Stomach (tissue), 9 donors: ENCODE data around the gene MAP7. TPM values are rescaled to one million over a fixed set of nuclear protein-coding genes. Genes with fewer than 3 reads are reported as not detected.

Experiments
- DNase-seq, 2 donors: peaks; one replicate each; pipeline versions ENCODE4 v3.0.0 to v3.0.0-alpha.2; 2013 to 2019
- H3K27ac ChIP-seq, 5 donors: fragments of 200-600 bp in 4 of 5; sonication (generic) in 4 of 5; one replicate each; pipeline ENCODE4 v1.5.1; 2013 to 2019; ENCODE audit warnings: mild to moderate bottlenecking in 1 of 5, moderate library complexity in 1 of 5
- H3K27me3 ChIP-seq, 3 donors: fragments of 200-600 bp; sonication (generic); one replicate each; pipeline ENCODE4 v1.5.1; 2017 to 2019; ENCODE audit warnings: mixed run types in 1 of 3
- H3K36me3 ChIP-seq, 4 donors: fragments of 200-600 bp; sonication (generic); 1 replicate in 3 of 4; 2 replicates in 1 of 4; pipeline ENCODE4 v1.5.1; 2016 to 2019
- H3K4me1 ChIP-seq, 4 donors: fragments of 200-600 bp; sonication (generic); one replicate each; pipeline ENCODE4 v1.5.1; 2016 to 2019
- H3K4me3 ChIP-seq, 4 donors: fragments of 200-600 bp; sonication (generic) in 3 of 4; one replicate each; pipeline ENCODE4 v1.5.1; 2016 to 2019; ENCODE audit warnings: mild to moderate bottlenecking in 1 of 4
- H3K9me3 ChIP-seq, 4 donors: fragments of 200-600 bp; sonication (generic); one replicate each; pipeline ENCODE4 v1.5.1; 2016 to 2019
- EP300 ChIP-seq: sonication (generic); formaldehyde crosslinking; IDR thresholded peaks from one replicate; pipeline ENCODE4 v1.6.1; 2017; ENCODE audit warnings: antibody characterized with exemption
- POLR2A ChIP-seq, 4 donors: fragments of 450-650 bp; IDR thresholded peaks; one replicate each; pipeline ENCODE4 v1.6.1; 2016; ENCODE audit warnings: antibody characterized with exemption in 4 of 4, control low read depth in 2 of 4, mild to moderate bottlenecking in 1 of 4, moderate library complexity in 1 of 4
- POLR2AphosphoS5 ChIP-seq, 3 donors: sonication (generic); formaldehyde crosslinking; IDR thresholded peaks; one replicate each; pipeline ENCODE4 v1.6.1; 2016; ENCODE audit warnings: antibody characterized with exemption in 3 of 3
- WGBS, 5 donors: extraction: QIAGEN DNeasy Blood & Tissue Kit in 3 of 5; methylation state at CpG; one replicate each; pipeline versions ENCODE4 v1.1.5 to v1.1.7; 2013 to 2018; 5-methylcytosine and 5-hydroxymethylcytosine counted together
- intact Hi-C: fragments of 100-400 bp; cut with DNase I; formaldehyde crosslinking; loops from one replicate; pipeline ENCODE4 v1.15.1; 2023; ENCODE audit warnings: low total_unique reads
- polyA plus RNA-seq, 3 donors: library from polyadenylated mRNA; stranded (reverse); fragments of 200-250 nt; gene quantifications; one replicate each; pipeline ENCODE4 v1.2.3, GENCODE V29; 2013
- total RNA-seq, 5 donors: library from RNA; depleted of rRNA; stranded (reverse); fragments of >200 nt; gene quantifications; one replicate each; pipeline versions ENCODE4 v1.1.0 to v1.2.3, GENCODE V29; 2014 to 2016
- TF ChIP-seq, protein P1 (sequence below), 7 experiments: fragments of 450-650 bp in 4 of 7; fragments of 200-600 bp in 3 of 7; sonication (generic) in 3 of 7; IDR thresholded peaks; one replicate each; pipeline ENCODE4 v1.5.1; 2016 to 2019; ENCODE audit warnings: antibody characterized with exemption in 7 of 7, control low read depth in 2 of 7, mild to moderate bottlenecking in 1 of 7
- donor health status: healthy with polysubstance abuse.
- donor health status: Bipolar disorder and iron deficiency.
- donor health status: healthy.

MAP7 gene
- total and polyA plus RNA-seq, 8 donors: 2.3 to 28.3 (median 9.7) TPM

DNA sequence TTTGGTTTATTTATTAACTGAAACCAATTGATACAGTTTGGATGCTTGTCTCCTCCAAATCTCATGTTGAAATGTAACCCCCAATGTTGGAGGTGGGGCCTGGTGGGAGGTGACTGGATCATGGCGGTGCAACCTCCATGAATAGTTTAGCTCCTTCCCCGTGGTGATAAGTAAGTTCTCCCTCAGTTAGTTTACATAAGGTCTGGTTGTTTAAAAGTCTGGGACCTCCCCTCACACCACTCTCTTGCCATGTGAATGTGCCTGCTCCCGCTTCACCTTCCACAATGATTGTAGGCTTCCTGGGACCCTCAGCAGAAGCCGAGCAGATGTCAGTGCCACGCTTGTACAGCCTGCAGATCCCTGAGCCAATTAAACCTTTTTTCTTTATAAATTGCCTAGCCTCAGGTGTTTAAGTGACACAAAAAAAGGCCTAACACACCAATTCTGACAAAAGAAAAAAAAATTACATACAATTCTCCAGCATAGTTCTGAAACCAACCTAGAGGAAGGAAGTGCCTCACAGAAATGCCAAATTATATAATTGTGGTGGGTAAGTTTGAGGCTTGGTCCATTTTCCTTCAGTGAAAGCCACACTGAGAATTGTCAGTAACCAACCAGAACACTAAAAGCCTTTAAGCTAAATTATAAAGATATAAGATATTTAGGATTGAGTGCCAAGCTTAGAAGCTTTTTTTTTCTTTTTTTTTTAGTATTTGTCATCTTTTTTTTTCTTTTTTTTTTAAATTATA, 15.0 kb downstream of the MAP7 start:
- TF ChIP-seq POLR2AphosphoS5 (IDR thresholded peaks at IDR 0.05) (no peak), EP300 (no peak), POLR2A (IDR thresholded peaks at IDR 0.05) (no peak)
- TF ChIP-seq, protein P1, sequence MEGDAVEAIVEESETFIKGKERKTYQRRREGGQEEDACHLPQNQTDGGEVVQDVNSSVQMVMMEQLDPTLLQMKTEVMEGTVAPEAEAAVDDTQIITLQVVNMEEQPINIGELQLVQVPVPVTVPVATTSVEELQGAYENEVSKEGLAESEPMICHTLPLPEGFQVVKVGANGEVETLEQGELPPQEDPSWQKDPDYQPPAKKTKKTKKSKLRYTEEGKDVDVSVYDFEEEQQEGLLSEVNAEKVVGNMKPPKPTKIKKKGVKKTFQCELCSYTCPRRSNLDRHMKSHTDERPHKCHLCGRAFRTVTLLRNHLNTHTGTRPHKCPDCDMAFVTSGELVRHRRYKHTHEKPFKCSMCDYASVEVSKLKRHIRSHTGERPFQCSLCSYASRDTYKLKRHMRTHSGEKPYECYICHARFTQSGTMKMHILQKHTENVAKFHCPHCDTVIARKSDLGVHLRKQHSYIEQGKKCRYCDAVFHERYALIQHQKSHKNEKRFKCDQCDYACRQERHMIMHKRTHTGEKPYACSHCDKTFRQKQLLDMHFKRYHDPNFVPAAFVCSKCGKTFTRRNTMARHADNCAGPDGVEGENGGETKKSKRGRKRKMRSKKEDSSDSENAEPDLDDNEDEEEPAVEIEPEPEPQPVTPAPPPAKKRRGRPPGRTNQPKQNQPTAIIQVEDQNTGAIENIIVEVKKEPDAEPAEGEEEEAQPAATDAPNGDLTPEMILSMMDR (IDR thresholded peaks at IDR 0.05): no peak
- WGBS, 5 donors: 63 to 73% (median 67%) methylated on average over 5 of the region's 5 CpGs
- peaks cover 0 to 5% (median 2%) of the 10 kb centered on the region in 4 donors for H3K4me1 ChIP-seq

DNA sequence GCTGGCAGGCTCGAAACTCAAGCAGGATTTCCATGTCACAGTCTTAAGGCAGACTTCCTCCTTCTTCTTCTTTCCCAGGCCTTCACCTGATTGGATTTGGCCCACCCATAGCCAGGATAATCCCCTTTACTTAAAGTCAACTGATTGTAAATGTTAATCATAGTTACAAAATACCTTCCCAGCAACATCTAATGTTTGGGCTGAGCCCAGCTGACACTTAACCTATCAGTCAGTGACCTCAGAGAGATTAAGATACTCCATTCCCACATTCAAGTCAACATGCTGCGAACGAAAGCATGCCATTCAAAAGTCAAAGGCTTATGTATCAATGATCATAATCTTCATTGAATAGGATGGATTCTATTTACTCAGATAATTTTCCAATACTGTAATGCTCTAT, 16.0 kb downstream of the MAP7 start:
- WGBS, 5 donors: 65 to 81% (median 75%) methylated on average over 3 of the region's 3 CpGs
- TF ChIP-seq, protein P1 (IDR thresholded peaks at IDR 0.05): no peak
- TF ChIP-seq EP300 (no peak), POLR2AphosphoS5 (IDR thresholded peaks at IDR 0.05) (no peak), POLR2A (IDR thresholded peaks at IDR 0.05) (no peak)

More for the DNA sequence above, 15.0 kb downstream of the MAP7 start:
- DNase-seq: no peak
- Histone ChIP-seq H3K27ac (no peak overlapping the region), H3K4me3 (no peak overlapping the region), H3K9me3 (no peaks in the 10 kb centered on the region), H3K27me3 (no peaks in the 10 kb centered on the region), H3K36me3 (no peaks in the 10 kb centered on the region)
- intact Hi-C loops: no loop called here

DNA sequence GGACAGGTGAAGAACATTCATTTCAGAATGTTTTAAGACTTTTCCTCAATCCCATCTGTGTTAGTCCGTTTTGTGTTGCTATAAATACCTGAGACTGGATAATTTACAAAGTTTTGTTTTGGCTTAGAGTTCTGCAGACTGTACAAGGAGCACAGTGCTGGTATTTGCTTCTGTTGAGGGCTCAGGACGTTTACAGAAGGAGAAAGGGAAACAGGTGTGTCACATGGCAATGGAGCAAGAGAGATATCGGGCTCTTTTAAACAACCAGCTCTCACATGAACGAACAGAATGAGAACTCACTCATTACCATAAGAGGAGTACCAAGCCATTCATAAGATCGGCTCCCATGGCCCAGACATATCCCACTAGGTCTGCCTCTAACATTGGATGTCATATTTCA, 16.7 kb downstream of the MAP7 start:
- no peaks in the 10 kb centered on the region for H3K36me3 ChIP-seq
- 14 to 38% (median 27%) methylated on average over 5 of the region's 5 CpGs for WGBS, 5 donors
- DNase-seq: peak in 1 of 2 donors; percentile 38
- H3K27ac ChIP-seq: no peak overlapping the region
- H3K9me3 ChIP-seq: no peaks in the 10 kb centered on the region
- intact Hi-C loops: no loop called here
- H3K4me1 ChIP-seq: peaks cover 0 to 5% (median 0%) of the 10 kb centered on the region in 4 donors
- H3K4me3 ChIP-seq: no peak overlapping the region
- TF ChIP-seq POLR2A (IDR thresholded peaks at IDR 0.05): no peak
- TF ChIP-seq EP300: no peak
- TF ChIP-seq POLR2AphosphoS5 (IDR thresholded peaks at IDR 0.05): peak in 1 of 3 donors; percentile 46
- TF ChIP-seq, protein P1 (IDR thresholded peaks at IDR 0.05): no peak
- H3K27me3 ChIP-seq: no peaks in the 10 kb centered on the region

More for the DNA sequence above, 16.0 kb downstream of the MAP7 start:
- H3K4me1 ChIP-seq: peaks cover 0 to 5% (median under 1%) of the 10 kb centered on the region in 4 donors
- no peaks in the 10 kb centered on the region for H3K36me3 ChIP-seq
- H3K27me3 ChIP-seq: no peaks in the 10 kb centered on the region
- H3K4me3 ChIP-seq: no peak overlapping the region
- no peak for DNase-seq
- intact Hi-C loops: no loop called here
- no peak overlapping the region for H3K27ac ChIP-seq
- H3K9me3 ChIP-seq: no peaks in the 10 kb centered on the region

DNA sequence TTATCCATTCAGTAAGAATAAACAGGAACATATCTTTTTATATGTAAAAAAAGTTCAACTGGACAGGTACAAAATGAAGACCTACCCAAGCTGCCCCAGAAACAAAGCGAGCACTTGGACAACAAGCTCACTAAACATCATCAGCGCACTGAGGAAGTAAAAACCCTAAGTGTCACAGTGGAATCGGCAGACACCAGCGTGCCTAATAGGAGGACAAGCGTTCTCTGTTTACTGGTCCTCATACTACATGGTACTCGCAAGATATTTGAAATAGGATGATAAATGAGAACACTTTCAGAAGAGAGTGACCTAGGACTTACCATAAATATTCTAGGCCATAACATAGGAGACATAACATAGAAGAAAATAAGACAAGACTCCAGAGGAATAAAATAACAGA, 18.2 kb downstream of the MAP7 start:
- no peaks in the 10 kb centered on the region for H3K36me3 ChIP-seq
- no peaks in the 10 kb centered on the region for H3K9me3 ChIP-seq
- no peaks in the 10 kb centered on the region for H3K27me3 ChIP-seq
- intact Hi-C loops: no loop called here
- no peak for DNase-seq
- no peak overlapping the region for H3K27ac ChIP-seq
- TF ChIP-seq POLR2AphosphoS5 (IDR thresholded peaks at IDR 0.05) (no peak), EP300 (no peak), POLR2A (IDR thresholded peaks at IDR 0.05) (no peak)
- TF ChIP-seq, protein P1 (IDR thresholded peaks at IDR 0.05): no peak
- peaks cover 0 to 6% (median under 1%) of the 10 kb centered on the region in 4 donors for H3K4me1 ChIP-seq
- WGBS, 5 donors: 81 to 91% (median 88%) methylated on average over 6 of the region's 6 CpGs
- no peak overlapping the region for H3K4me3 ChIP-seq
